GDM1 (cell line): Measurements from ENCODE around the gene MRPL11.
A peak's percentile ranks its signal among the peaks of the same experiment; 100 is the strongest.

ENCODE experiments used
- DNase-seq: peaks from one replicate; lab custom pipeline; 2025; lab: John Stamatoyannopoulos, UW

Gene MRPL11

GRCh38 chr11:66438504-66439466 is at the start of gene MRPL11:
Gene MRPL11 (minus strand): TSS chr11:66438848. CDS start chr11:66438754, 94 bp downstream.
- peak; percentile 83 for DNase-seq

DNA sequence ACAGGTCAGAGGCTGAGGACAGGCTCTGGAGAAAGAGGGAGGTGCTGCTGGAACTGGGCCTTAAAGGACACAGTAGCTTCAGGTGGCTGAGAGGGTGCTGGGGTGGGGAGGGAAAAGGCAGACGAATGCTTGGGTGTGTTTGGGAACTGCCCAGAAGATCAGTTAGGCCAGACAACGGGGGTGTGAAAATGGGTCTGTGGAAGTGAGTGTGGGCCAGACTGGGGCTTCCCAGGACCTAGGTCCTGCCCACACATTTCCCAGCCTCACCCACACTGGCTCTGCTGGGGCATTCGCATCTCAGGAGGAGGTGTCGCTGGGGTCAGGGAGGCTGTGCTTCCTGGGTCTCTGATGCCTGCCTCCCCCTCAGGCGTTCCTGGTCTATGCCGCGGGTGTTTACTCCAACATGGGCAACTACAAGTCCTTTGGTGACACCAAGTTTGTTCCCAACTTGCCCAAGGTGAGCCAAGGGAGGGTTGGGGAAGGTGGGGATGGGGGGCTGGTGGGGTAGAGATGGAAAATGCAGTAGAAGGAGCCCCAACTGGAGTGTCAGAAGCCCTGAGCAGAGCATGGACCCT is 46.2 kb upstream of the MRPL11 start:
- no peak for DNase-seq

GRCh38 chr11:66480117-66480938 is 41.7 kb upstream of the MRPL11 start, which contains the start of gene DPP3:
Gene DPP3 (plus strand): TSS chr11:66480434. CDS start chr11:66482201, 1,767 bp downstream.
- peak; percentile 95 for DNase-seq

DNA sequence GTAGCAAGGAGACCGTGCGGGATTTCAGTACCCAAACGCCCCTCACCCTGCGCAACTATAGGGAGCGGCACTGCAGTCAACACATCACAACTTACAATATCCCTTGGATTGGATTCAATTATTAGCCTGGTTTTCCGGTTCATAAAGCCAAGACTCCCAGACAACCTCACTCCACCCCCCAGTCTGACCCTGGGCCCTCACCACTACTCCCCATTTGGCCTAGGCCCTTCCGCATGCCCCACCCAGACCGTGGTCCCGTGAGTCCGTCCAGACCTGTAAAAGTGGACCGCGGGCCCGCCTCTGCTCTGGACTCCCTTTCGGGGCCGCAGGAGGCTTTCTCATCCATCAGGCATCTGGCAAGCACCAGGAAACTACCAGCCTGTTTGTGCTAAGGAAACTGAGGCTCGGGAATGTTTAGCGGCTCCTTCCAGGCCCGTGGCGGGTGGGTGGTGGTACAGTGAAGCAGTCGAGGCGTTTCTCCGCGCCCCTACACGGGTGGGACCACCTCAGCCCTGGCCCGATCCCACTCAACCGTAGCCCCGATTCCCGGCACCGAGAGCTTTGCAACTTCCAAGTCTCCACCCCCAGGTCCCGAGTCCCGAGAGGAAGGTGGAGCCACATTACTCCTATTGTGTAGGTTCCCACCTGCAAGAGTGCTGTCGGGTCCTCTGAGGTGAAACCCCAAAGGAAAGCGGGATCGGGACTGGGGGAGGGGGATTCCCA is 40.9 kb upstream of the MRPL11 start:
- DNase-seq = no peak

GRCh38 chr11:66478729-66479393 is 40.2 kb upstream of the MRPL11 start:
- no peak for DNase-seq

GRCh38 chr11:66477263-66478201 is 38.9 kb upstream of the MRPL11 start:
- no peak for DNase-seq

GRCh38 chr11:66476841-66477251 is 38.2 kb upstream of the MRPL11 start:
- no peak for DNase-seq

DNA sequence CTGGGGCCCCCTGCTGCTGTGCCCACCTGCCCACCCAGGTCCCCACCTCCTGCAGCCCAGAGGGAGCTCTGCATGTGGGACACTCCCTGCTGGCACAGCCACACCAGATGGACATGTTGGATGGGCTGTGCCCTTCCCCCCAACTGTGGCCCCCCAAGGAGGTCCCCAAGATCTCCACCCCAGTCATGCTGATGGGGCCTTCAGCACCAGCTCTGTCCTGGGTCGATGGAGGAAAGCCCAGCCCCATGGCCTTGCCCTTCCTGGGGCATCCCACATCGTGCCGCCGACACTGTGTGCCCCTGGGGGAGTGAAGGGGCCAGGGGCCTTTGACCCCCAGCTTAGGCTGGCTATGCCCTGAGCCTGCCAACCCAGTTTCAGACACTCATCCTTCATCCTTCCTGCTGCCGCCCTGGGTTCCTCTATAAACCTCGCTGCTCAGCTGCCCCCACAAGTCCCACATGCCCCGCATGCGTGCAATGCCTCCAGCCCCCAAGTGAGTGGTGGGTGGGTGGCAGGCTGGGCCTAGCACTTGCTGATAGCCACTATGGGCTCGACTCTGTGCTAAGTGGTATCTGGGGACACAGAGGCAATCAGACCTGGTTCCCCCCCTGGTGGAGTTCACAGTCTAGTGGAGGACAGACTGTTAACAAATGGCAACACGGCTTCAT is 37.7 kb upstream of the MRPL11 start:
- DNase-seq = no peak

- DNase-seq = no peak
Measured at GRCh38 chr11:66475349-66476172, 36.9 kb upstream of the MRPL11 start.

DNA sequence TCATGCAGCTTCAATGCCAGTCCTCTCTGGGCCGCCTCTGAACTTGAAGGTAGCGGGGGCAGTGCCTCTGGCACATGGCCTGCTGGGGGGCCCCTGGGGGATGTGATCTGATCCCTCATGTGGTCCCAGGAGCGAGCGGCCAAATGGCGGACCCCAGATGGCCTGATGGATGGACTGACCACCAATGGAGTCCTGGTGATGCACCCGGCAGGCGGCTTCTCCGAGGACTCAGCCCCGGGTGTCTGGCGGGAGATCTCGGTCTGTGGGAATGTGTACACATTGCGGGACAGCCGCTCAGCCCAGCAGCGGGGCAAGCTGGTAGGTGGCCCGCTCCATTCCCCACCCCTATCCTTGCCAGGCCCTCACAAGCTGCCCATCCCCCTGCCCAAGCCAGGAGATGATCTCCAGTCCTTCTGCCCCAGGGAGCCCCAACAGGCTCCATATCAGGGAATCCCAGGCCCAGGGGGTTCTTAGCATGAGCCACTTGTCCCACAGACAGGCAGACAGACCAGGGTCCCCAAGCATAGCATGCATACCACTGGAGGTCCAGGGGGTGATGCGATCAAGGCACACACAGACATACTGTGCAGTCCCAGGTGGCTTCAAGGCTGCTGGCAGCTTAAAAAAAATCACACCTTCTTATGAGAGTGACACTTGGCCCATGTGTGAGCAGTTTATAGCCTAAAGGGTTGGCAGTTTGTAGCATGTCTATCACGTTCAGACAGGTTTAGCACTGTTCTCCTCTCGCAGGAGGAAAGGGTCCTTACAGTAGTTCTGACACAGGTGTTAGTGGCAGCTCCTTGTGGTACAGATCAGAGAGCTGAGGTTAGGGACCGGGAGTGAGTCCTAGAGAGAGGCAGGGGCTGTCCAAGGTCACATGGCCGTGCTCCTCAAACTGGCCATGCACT is 35.2 kb upstream of the MRPL11 start:
- DNase-seq = no peak

- DNase-seq = no peak
Measured at GRCh38 chr11:66473167-66473566, 34.5 kb upstream of the MRPL11 start.

- DNase-seq = no peak
Measured at GRCh38 chr11:66472054-66472453, 33.4 kb upstream of the MRPL11 start.

DNA sequence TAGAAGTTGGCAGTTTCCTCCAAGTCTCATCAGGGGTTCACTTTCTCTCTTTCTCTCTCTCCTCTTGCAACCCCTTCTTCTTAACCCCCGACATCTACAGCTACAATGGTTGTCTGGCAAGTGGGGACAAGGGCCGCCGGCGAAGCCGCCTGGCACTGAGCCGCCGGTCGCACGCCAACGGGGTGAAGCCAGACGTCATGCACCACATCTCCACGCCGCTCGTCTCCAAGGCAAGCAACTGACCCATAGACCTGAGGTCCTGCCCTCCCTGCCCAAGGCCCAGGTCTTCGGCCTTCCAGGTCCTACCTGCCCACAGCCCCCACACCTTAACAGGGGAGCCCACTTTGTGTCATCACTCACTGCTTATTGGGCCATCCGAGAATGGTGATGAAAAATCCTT is 32.5 kb upstream of the MRPL11 start:
- no peak for DNase-seq

- DNase-seq = no peak
Measured at GRCh38 chr11:66470015-66470414, 31.4 kb upstream of the MRPL11 start.

DNA sequence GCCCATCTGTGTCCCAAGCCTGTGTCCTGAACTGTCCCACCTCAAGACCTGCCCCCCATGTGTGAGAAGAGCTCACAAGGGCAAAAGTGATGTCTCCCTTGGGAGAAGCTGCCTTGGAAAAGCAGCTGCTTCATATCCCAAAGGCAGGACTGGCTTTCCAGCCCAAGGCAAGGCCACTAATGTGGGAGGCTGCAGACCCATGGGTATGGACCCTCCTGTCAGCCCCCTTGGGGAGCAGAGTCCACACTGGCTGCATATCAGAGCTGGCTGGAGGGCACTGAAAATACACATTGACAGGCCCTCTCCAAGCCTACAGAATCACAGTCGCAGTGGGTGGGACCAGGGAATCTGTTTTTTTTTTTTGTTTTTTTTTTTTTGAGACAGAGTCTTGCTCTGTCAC is 30.8 kb upstream of the MRPL11 start:
- DNase-seq = no peak

DNA sequence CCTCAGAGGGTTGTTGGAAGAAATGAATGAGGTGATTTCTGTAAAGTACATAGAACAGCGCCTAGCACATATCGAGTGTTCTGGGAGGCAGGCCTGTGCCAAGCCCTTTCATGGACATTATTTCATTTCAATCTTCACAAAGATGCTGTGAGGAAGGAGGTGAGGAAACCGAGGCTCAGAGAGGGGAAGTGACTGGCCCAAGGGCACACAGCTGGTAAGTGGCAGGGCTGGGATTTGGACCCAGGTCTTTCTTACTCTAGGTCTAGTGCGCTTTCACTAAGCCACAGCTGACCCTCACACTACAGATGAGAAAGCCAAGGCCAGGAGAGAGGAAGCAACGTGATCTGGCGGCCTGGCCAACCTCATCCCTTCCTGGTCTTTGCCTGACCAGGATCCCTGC is 30.0 kb upstream of the MRPL11 start:
- no peak for DNase-seq

- peak; percentile 23 for DNase-seq
Measured at GRCh38 chr11:66467756-66468155, 29.1 kb upstream of the MRPL11 start.
